ES-I3 (cell line): ENCODE data around the gene GATC.
"Not testable (repeated sequence)": the region's sequence is repeated elsewhere in the genome, so short reads cannot be mapped to it uniquely, and the experiment has no call there.

ENCODE experiments used
- H3K36me3 ChIP-seq: 2 replicates; pipeline ENCODE4 v1.6.1; 2013; ENCODE audit warnings: mild to moderate bottlenecking, low read length, control low read depth, moderate library complexity; ENCODE audit not compliant: insufficient read depth
- H3K4me1 ChIP-seq: 2 replicates; pipeline ENCODE4 v1.6.1; 2013; ENCODE audit warnings: mild to moderate bottlenecking, control low read depth, low read length; ENCODE audit not compliant: insufficient read depth
- H3K9ac ChIP-seq: 2 replicates; pipeline ENCODE4 v1.6.1; 2013; ENCODE audit warnings: low read depth, mild to moderate bottlenecking, low read length, moderate library complexity
- H3K9me3 ChIP-seq: 2 replicates; pipeline ENCODE4 v1.6.1; 2013; ENCODE audit warnings: mild to moderate bottlenecking, low read length, moderate library complexity; ENCODE audit not compliant: control insufficient read depth, insufficient read depth

GATC gene

GRCh38 chr12:120417917-120418580, 28.2 kb upstream of the GATC start:
- peaks cover 4% of the 10 kb centered on the region; the same call in 1 of the 2 replicates for H3K4me1 ChIP-seq
- H3K9me3 ChIP-seq, result no peaks in the 10 kb centered on the region
- H3K36me3 ChIP-seq, result no peaks in the 10 kb centered on the region
- no peak overlapping the region for H3K9ac ChIP-seq

- no peaks in the 10 kb centered on the region for H3K36me3 ChIP-seq
- no peaks in the 10 kb centered on the region for H3K9me3 ChIP-seq
- H3K9ac ChIP-seq, result no peak overlapping the region
- no peaks in the 10 kb centered on the region for H3K4me1 ChIP-seq
These were observed 24.5 kb upstream of the GATC start for GRCh38 chr12:120421701-120422100.

- no peaks in the 10 kb centered on the region for H3K4me1 ChIP-seq
- H3K9ac ChIP-seq, result no peak overlapping the region
- no peaks in the 10 kb centered on the region for H3K9me3 ChIP-seq
- no peaks in the 10 kb centered on the region for H3K36me3 ChIP-seq
These were observed 23.3 kb upstream of the GATC start for GRCh38 chr12:120422892-120423456.

GRCh38 chr12:120425797-120426196, 20.4 kb upstream of the GATC start:
- H3K9ac ChIP-seq, result no peak overlapping the region
- H3K4me1 ChIP-seq, result peaks cover 3% of the 10 kb centered on the region; the same call in 1 of the 2 replicates
- H3K36me3 ChIP-seq, result no peaks in the 10 kb centered on the region
- H3K9me3 ChIP-seq, result no peaks in the 10 kb centered on the region

GRCh38 chr12:120428597-120429229, 17.5 kb upstream of the GATC start:
- Histone ChIP-seq H3K36me3 (no peaks in the 10 kb centered on the region), H3K9ac (no peak overlapping the region), H3K9me3 (no peaks in the 10 kb centered on the region), H3K4me1 (peaks cover 3% of the 10 kb centered on the region; the same call in 1 of the 2 replicates)

GRCh38 chr12:120429368-120429767, 16.9 kb upstream of the GATC start:
- Histone ChIP-seq H3K9me3 (no peaks in the 10 kb centered on the region), H3K4me1 (peaks cover 3% of the 10 kb centered on the region; the same call in 1 of the 2 replicates), H3K9ac (no peak overlapping the region), H3K36me3 (no peaks in the 10 kb centered on the region)

- H3K9ac ChIP-seq, result no peak overlapping the region
- H3K9me3 ChIP-seq, result no peaks in the 10 kb centered on the region
- no peaks in the 10 kb centered on the region for H3K36me3 ChIP-seq
- H3K4me1 ChIP-seq, result peaks cover 3% of the 10 kb centered on the region; the same call in 1 of the 2 replicates
These were observed 13.3 kb upstream of the GATC start for GRCh38 chr12:120432772-120433525.

- H3K4me1 ChIP-seq, result peaks cover 3% of the 10 kb centered on the region; the same call in 1 of the 2 replicates
- H3K9me3 ChIP-seq, result no peaks in the 10 kb centered on the region
- peaks cover 10% of the 10 kb centered on the region for H3K36me3 ChIP-seq
- H3K9ac ChIP-seq, result peak within 1 kb of the TSS; percentile 72
These were observed 8.3 kb upstream of the GATC start, which contains the start of gene COX6A1 for GRCh38 chr12:120437735-120438494. Gene COX6A1 (plus strand): TSS chr12:120438113. CDS start chr12:120438127, 14 bp downstream.

- H3K4me1 ChIP-seq, result peaks cover 3% of the 10 kb centered on the region; the same call in 1 of the 2 replicates
- H3K9ac ChIP-seq, result peak overlapping the region; percentile 72
- H3K36me3 ChIP-seq, result peaks cover 12% of the 10 kb centered on the region
- H3K9me3 ChIP-seq, result no peaks in the 10 kb centered on the region
These were observed 7.6 kb upstream of the GATC start for GRCh38 chr12:120438495-120439198.

- Histone ChIP-seq H3K9me3 (no peaks in the 10 kb centered on the region), H3K36me3 (peaks cover 23% of the 10 kb centered on the region), H3K4me1 (peaks cover 4% of the 10 kb centered on the region), H3K9ac (peak overlapping the region; percentile 37; the same call in 1 of the 2 replicates)
These were observed 6.5 kb upstream of the GATC start for GRCh38 chr12:120439646-120440247.

- Histone ChIP-seq H3K4me1 (peaks cover 12% of the 10 kb centered on the region), H3K9me3 (no peaks in the 10 kb centered on the region), H3K36me3 (peaks cover 31% of the 10 kb centered on the region), H3K9ac (no peak overlapping the region; the same call in 1 of the 2 replicates)
These were observed 1.6 kb upstream of the GATC start for GRCh38 chr12:120444676-120445075.

GRCh38 chr12:120446844-120447178, 567 bp downstream of the GATC start:
- H3K4me1 ChIP-seq, H3K9me3 ChIP-seq: not testable (repeated sequence)
- H3K36me3 ChIP-seq, result peaks cover 25% of the 10 kb centered on the region
- peak overlapping the region; percentile 99 for H3K9ac ChIP-seq

GRCh38 chr12:120447992-120448391, 1.7 kb downstream of the GATC start:
- Histone ChIP-seq H3K4me1 (peaks cover 9% of the 10 kb centered on the region), H3K9me3 (no peaks in the 10 kb centered on the region), H3K36me3 (peaks cover 20% of the 10 kb centered on the region), H3K9ac (no peak overlapping the region)
